ENCODE results near the gene C16orf95.

DNA sequence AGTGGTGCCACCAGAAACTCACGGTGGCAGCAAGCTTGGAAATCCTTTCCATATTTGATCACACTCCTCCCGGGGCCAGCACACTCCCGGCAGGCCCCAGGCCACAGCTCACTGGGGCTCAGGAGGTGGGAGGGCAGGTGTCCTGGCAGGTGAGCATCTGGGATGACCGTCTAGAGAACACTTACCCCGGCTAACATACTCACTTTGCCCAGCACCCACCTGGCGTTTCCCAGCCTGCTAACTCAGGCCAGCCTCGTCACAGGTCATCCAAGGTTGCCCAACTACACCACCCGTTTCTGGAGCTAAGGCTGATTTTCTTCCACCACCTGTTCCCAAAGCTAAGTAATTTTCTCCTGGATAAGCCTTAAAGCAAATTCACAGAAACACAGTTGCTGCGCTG is 41.5 kb upstream of the C16orf95 start:
- TF ChIP-seq, protein P1, sequence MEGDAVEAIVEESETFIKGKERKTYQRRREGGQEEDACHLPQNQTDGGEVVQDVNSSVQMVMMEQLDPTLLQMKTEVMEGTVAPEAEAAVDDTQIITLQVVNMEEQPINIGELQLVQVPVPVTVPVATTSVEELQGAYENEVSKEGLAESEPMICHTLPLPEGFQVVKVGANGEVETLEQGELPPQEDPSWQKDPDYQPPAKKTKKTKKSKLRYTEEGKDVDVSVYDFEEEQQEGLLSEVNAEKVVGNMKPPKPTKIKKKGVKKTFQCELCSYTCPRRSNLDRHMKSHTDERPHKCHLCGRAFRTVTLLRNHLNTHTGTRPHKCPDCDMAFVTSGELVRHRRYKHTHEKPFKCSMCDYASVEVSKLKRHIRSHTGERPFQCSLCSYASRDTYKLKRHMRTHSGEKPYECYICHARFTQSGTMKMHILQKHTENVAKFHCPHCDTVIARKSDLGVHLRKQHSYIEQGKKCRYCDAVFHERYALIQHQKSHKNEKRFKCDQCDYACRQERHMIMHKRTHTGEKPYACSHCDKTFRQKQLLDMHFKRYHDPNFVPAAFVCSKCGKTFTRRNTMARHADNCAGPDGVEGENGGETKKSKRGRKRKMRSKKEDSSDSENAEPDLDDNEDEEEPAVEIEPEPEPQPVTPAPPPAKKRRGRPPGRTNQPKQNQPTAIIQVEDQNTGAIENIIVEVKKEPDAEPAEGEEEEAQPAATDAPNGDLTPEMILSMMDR (IDR thresholded peaks at IDR 0.05), result no peak
- TF ChIP-seq POLR2A (IDR thresholded peaks at IDR 0.05), result no peak

All from right lobe of liver (tissue), 4 donors.